Loucy (cell line): Measurements from ENCODE around the gene HOXD1.

ENCODE experiments used
- EZH2phosphoT487 ChIP-seq: fragments of 200-600 bp; IDR thresholded peaks from 2 replicates; pipeline ENCODE4 v1.6.1; 2018; ENCODE audit warnings: antibody characterized with exemption, mild to moderate bottlenecking, moderate library complexity, borderline replicate concordance
- TF ChIP-seq, protein P1 (sequence below): fragments of 200-600 bp; sonication (generic); conservative IDR thresholded peaks from 2 replicates; pipeline ENCODE4 v1.5.1; 2014; ENCODE audit warnings: mild to moderate bottlenecking, antibody characterized with exemption, low read length

DNA sequence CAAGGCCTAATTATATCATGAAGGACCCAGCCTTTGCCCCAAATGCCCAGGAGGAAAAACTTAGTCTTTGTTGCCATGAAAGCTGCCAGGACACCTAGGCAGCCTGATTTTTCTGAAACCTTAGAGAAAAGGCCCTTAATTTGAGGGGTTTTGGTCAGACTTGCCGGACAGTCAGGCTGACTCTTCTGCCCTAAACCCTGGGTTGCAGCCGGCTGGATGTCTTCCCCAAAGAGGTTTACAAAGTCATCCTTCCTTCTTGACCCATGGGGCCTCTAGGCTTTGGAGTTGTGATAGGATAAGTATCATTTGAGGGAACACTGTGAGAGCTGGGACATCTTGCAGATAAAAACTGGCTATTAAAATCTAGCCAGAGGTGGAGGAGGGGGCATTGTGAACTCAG is 2.4 kb upstream of the HOXD1 start:
- TF ChIP-seq, protein P1, sequence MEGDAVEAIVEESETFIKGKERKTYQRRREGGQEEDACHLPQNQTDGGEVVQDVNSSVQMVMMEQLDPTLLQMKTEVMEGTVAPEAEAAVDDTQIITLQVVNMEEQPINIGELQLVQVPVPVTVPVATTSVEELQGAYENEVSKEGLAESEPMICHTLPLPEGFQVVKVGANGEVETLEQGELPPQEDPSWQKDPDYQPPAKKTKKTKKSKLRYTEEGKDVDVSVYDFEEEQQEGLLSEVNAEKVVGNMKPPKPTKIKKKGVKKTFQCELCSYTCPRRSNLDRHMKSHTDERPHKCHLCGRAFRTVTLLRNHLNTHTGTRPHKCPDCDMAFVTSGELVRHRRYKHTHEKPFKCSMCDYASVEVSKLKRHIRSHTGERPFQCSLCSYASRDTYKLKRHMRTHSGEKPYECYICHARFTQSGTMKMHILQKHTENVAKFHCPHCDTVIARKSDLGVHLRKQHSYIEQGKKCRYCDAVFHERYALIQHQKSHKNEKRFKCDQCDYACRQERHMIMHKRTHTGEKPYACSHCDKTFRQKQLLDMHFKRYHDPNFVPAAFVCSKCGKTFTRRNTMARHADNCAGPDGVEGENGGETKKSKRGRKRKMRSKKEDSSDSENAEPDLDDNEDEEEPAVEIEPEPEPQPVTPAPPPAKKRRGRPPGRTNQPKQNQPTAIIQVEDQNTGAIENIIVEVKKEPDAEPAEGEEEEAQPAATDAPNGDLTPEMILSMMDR: no peak
- no peak for TF ChIP-seq EZH2phosphoT487
